GM18858 (cell line): ENCODE results near the gene PSMC5.
"Not testable (repeated sequence)": the region's sequence is repeated elsewhere in the genome, so short reads cannot be mapped to it uniquely, and the experiment has no call there.

Experiments used
- ATAC-seq: cut with Tn5 transposase; IDR thresholded peaks from one replicate; pipeline ENCODE4 v1.9.1; 2021; ENCODE audit not compliant: unreplicated experiment

PSMC5 gene

DNA sequence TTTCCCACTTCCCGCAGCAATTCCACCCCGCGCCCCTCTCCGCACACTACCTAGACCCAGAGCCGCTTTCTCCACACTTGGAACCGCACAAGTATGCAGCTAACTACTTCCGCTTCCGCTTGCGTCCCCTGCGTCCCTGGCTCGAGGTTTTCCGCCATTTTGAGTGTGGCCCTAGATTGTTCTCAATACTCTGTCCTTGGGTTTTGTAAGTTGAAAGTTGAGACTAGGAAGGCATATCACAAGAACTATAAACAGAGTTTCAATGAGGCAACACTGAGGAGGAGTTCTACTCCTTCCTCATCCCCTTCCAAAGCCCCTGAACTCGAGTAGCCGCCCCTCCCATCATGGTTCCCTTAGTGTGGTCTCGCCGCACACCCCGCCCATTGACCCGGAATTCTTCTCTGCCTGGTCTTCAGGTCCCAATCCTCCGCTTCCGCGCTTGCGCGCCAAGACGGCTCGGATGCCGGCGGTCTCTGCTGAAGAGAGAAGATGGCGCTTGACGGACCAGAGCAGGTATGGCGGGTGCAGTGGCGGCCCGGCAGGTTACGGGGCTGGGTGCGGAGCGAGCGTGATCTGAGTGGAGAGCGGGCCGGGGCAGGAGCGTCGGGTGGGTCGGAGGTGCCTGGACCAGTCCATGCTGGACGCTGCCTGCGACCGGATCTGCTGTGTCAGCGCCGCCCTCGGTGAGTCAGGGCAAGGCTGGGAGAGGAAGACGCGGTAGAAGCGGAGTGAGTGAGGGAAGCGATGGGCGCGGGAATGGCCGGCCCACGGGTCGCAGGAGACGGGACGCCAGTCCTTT, at the start of gene PSMC5, which contains the start of gene FTSJ3:
Gene PSMC5, plus strand, starts transcription at position 430 of the 799 bp plus-strand sequence. Its CDS starts 60 bp downstream, at position 490.
Gene FTSJ3, minus strand, starts transcription at position 662 of the 799 bp plus-strand sequence. CDS start 761 bp downstream, outside the sequence.
- peak; percentile 61 for ATAC-seq

DNA sequence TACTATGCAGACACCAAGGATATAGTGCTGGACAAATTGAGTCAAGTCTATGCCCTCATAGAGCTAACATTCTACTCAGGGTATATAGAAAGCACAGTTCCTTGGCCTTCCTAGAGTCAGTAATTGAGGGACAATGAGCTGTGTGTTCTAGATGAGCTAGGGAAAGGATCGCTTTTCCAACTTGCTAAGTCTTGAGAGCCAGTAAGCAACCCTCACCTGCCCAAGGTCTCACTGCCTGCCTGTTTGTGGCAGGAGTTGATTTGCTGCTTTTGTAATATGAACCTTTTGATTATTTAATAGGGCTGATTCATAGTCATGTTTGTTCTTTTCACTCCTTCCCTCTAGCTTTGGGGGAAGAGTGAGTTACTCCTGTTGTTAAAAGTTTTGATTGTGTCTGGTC, 46.7 kb upstream of the PSMC5 start:
- ATAC-seq = no peak

DNA sequence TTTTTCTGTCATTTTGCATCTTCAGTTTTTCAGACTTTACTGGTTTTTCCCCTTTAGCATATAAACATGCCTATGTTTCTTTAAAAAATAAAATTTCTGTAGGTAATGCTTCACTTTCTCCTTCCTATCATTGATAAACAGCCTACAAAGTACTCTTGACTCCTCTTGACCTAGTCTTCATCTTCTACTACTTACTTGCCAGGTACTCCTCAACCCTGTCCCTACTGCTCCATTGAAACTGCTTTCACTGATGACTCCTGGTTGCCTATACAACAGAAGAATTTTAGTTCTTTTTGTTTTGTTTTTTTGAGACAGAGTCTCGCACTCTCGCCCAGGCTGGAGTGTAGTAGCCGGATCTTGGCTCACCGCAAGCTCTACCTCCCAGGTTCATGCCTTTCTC, 46.3 kb upstream of the PSMC5 start:
- no peak for ATAC-seq

DNA sequence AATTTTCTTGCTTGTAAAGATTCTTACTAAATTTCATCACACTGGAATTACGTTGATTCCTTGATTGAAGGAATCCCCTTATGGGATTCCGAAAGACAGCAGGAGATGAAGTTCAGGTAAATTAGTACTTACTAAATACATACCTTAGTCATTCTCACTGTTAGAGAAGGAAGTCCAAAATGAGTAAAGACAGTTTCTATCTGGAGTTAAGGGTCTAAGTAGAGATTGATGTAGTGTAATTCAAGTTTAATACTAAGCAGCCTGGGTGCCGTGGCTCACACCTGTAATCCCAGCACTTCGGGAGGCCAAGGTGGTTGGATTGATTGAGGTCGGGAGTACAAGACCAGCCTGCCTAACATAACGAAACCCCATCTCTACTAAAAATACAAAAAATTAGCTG, 43.7 kb upstream of the PSMC5 start:
- no peak for ATAC-seq

DNA sequence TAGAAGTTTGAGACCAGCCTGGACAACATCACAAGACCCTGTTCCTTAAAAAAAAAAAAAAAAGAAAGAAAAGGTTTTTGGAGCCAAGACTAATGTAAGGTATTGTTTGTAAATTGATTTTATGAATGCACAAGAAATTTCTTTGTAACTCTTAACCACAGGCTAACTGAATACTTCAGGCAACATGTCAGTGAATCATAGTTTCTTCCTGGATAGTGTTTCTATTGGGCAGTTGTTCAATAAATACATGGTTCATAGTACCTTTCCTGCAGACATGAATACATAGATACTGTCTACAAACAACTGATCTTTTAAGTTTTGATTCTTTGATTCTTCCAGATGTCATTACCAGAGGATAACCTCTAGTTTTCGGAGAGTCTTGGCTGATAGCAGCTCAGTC, 41.7 kb upstream of the PSMC5 start:
- no peak for ATAC-seq

DNA sequence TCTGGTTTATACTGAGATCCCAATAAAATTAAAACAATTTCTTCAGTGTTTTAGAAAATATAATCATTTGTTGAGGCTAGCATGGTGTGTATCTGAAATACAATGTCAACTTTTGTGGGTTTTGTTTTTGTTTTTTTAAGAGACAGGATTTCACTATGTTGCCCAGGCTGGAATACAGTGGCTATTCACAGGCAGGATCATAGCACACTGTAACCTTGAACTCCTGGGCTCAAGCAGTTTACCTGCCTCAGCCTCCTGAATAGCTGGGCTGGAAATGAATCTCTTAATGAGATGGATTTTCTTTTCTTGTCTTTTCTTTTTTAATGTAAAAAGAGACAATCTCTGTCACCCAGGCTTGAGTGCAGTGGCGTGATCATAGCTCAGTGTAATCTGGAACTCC, 41.1 kb upstream of the PSMC5 start:
- ATAC-seq = no peak

DNA sequence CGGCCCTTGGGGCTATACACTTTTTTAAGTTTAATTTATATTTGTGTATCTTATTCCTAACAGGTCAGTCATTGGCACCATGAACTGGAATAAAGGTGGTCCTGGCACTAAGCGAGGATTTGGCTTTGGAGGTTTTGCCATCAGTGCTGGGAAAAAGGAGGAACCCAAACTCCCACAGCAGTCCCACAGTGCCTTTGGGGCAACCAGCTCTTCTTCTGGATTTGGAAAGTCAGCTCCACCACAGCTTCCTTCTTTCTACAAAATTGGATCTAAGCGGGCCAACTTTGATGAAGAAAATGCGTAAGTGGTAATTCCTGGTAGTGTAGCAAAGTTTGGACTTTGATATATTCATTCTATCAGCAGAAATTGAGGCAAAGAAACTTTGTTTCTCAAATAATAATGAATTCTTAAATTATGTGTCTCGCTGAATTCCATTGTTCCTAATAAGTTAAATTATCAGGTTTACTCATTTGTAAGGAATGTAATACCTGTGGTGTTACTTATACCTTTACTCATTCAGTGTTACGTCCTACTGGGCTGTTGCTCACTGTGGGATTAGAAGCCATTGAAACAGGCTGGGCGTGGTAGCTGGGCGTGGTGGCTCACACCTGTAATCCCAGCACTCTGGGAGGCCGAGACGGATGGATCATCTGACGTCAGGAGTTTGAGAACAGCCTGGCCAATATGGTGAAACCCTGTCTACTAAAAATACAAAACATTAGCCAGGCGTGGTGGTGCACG, 40.1 kb upstream of the PSMC5 start:
- no peak for ATAC-seq

DNA sequence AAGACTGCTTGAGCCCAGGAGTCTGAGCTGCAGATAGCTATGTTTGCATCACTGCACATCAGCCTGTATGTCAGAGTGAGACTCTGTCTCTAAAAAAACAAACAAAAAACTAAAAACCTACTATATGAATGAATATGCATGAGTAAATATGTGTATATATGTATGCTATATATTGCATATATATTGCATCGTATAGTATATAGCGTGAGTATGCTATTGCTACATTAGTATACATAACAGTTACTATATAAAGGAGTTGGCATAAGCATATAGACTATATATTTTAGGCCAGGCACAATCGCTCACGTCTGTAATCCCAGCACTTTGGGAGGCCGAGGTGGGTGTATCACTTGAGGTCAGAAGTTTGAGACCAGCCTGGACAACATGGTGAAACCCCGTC, 37.2 kb upstream of the PSMC5 start:
- ATAC-seq = no peak

DNA sequence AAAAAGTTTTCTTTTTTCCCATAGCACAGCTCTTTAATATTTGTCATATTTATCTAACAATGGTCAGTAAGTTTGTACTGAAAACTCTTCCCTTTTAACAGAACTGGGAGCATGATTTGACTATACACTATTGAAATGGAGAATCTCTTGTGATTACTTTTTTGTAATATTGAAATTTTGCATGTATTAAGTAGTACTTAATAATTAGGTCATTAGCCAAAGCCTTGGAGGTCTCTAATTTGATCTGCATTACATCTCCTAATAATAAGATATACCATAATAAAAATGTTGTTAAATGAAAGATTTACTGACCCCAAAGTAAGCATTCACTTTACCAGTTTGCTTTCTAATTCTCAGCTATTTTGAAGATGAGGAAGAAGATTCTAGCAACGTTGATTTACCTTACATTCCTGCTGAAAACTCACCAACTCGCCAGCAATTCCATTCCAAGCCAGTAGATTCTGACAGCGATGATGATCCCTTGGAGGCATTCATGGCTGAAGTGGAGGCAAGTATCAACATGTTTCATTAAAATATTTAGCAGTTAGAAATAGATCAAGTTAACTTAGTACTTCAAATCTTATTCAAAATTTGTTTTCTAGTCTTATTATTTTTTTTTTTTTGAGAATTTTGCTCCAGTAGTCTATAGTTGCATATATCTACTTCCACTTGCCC, 35.0 kb upstream of the PSMC5 start:
- no peak for ATAC-seq

DNA sequence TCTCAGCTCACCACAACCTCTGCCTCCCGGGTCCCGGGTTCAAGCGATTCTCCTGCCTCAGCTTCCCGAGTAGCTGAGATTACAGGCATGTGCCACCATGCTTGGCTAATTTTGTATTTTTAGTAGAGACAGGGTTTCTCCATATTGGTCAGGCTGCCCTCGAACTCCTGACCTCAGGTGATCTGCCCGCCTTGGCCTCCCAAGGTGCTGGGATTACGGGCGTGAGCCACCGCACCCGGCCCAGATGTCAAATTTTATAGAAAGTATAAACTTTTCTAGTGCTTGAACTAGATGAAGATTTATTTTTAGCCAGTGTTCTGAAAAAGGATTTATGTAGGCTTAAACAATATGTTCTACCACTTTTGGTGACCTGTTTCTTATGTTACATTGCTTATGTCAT, 30.9 kb upstream of the PSMC5 start:
- ATAC-seq = not testable (repeated sequence)

DNA sequence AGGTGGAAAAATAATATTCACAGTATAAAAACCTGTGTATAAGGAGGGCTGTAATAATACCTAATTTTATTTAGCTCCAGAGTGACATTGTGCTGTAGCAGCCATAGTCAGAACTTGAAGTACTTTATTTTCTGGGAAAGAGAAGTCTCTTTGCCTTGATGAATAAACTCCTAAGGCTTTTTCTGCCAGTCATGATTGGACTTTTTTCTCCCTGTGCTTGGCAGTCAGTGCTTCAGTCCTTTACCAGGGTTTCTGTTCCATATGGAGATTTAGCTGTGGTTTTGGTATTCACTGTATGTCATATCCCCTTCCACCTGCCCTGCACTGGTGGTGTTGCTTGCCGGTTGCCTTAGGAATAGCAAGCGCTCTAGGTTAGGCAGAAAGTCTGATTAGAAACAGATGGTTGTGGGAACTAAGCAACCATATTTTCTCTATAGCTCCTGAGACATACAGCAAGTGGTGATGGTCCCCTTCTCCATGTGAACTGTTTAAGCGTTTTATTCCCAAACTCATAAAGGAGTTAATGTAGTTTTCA, 28.6 kb upstream of the PSMC5 start:
- ATAC-seq = no peak

DNA sequence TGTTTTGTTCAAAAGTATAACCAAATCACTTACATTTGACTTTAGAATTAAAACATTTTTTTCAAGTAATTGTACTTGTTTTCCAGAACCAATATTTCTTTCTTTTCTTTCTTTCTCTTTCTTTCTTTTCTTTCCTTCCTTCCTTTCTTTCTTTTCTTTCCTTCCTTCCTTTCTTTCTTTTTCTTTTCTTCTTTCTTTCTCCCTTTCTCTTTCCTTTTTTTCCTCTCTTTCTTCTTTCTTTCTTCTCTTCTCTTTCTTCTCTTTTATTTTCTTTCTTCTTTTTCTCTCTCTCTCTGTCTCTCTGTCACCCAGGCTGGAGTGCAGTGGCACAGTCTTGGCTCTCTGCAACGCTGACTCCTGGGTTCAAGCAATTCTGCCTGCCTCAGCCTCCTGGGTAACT, 26.4 kb upstream of the PSMC5 start:
- ATAC-seq = no peak

DNA sequence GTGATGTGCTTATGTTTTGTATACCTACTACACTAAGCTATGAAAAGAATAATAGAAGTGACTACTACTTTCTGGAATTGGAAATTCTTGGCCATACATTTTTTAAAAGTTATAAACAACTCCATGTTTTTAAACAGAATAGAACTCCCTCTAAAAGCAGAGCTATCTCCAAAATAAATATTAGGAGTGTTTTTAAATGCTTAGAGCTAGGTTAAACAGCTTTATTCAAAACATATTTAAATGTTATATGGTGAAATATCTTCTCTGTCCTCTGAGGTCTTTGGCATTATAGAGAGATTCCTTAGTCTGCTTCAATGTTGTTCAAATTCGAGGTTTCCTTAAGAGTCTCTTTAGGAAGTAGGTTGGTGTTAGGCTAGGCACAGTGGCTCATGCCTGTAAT, 22.9 kb upstream of the PSMC5 start:
- ATAC-seq = no peak

DNA sequence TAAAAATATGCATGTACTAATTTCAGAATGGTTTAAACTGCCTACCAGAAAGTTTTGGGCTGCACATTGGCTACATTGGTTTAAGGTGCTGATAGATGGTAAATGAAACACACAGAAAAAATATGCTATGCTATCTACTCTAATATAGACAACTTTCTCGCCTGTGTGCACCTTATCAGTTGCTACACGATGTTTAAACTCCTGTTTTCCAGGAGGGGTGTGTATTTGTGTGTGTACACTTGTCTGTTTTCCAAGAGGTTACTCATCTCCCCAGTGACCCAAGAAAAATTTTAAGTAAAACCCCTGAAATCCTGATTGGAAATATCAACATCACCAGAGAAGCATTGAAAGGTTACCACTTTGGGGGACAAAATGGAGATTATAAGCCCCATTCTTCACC, 21.6 kb upstream of the PSMC5 start:
- ATAC-seq = no peak

DNA sequence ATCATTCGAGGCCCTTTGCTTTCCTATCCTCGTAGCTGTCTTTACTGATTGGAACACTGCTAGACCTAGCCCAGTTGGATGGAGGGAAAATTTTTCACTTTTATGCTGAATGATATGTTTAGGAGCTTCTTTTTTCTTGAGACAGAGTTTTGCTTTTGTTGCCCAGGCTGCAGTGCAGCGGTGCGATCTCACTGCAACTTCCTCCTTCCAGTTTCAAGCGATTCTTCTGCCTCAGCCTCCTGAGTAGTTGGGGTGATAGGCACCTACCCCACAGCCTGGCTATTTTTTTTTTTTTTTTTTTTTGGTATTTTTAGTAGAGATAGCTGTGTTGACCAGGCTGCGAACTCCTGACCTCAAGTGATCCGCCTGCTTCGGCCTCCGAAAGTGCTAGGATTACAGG, 17.3 kb upstream of the PSMC5 start:
- ATAC-seq = no peak

DNA sequence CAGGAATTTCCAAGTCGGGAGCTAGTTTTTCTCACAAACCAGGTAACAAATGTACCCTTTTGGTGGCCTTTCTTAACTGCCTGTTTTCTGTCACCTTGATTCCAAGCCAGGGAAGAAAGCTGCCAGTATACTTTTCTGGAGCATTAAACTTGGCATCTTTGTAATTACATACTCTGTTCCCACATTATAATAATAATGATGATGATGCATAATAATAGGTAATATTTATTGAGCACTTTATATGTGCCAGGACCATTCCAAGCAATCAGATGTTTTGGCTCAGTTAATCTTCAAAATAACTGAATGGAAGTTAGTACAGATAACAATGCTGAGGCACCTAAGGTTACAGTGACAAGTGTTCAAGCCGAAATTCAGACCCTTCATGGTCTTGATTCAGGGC, 11.1 kb upstream of the PSMC5 start:
- ATAC-seq = no peak

DNA sequence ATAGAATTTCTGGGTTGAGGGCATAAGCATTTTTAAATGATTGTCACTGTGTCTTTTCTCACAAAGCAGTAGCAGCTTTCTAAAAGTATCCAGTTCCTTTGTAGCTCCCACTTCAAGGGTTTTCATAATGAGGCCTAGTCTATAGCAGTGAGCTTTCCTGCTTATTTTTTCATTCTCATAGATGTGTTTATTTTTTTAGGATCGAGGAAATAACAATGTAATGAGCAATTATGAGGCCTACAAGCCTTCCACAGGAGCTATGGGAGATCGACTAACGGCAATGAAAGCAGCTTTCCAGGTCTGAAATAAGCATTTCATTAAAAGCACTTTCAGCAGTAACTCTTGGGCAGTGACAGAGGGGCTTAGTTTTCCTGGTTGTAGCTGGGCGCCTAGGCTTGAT, 10.6 kb upstream of the PSMC5 start:
- ATAC-seq = no peak

DNA sequence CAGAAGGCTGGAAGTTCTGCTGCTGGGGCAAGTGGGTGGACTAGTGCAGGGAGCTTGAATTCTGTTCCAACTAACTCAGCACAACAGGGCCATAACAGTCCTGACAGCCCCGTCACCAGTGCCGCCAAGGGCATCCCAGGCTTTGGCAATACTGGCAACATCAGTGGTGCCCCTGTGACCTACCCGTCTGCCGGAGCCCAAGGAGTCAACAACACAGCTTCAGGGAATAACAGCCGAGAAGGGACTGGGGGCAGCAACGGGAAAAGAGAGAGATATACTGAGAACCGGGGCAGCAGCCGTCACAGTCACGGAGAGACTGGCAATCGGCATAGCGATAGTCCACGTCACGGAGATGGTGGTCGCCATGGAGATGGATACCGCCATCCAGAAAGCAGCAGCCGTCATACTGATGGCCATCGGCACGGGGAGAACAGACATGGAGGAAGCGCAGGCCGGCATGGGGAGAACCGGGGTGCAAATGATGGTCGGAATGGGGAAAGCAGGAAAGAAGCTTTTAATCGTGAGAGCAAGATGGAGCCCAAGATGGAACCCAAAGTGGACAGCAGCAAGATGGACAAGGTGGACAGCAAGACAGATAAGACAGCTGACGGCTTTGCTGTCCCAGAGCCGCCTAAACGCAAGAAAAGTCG, 9.4 kb upstream of the PSMC5 start:
- ATAC-seq = no peak

DNA sequence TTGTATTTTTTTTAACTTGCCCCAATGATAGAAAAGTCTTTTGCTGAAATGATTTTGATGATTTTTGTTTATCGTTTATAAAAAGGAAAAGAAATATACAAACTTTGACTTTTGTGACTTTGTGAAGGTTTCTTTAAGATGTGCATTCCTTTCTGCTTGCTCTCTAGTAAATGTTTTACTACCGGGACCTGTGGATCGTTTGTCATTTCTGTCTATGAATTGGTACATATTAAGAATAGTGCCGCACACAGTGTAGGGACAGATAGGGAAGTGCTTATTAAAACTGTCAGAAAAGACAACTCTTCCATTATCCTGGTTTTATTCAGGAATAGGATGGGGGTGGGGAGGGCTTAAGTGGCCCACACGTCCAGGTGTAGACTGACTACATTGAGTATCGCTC, 8.1 kb upstream of the PSMC5 start:
- no peak for ATAC-seq

DNA sequence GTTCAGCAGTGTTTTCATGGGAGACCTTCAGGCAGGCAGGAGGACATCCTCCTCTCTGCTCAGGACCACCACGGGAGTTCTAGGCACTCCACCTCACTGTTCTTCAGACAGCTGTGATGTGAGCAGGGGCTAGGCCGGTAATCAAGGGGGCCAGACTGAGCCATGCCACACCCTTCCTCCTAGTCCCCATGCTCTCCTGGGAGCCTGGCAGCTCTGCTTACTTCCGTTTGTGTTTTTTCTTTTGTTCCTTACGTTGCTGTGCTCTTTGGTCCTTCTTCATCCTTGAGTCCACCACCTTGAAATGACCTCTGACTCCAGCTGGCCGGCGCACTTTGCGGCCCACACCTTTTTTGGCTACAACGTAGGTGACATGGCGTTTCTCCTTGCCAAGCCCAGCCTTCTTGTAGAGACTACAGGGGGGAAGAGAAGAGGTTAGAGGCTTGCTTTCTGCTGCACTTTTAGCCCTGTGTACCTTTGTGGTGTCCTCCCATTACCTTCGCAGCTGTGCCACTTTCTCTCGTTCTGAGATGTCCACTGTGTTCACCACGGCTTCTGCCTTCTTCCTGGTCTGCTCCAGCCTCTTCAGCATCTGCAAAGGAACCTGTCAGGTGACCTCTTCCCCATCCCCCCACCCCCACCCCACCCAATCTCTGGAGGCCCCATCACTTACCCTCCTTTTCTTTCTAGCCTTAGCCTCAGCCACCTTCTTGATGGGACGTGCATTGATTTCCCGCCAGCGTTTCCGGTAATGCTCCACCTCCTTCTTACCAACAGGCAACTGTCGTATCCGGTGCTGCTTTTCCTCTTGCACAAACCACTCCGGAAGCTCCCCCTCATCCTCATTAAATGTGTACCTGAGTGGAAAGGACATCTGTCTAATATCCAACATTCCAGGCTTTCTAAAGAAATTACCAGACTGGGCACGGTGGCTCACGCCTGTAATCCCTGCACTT, 7.4 kb upstream of the PSMC5 start:
- ATAC-seq = no peak
